SH-SY5Y (cell line): ENCODE results near the gene SQSTM1.

Source experiments
- GATA2 ChIP-seq: IDR thresholded peaks from 2 replicates; pipeline ENCODE4 v1.6.1; 2011; ENCODE audit warnings: mild to moderate bottlenecking, low read depth, low read length
- GATA3 ChIP-seq: IDR thresholded peaks from 2 replicates; pipeline ENCODE4 v1.6.1; 2011; ENCODE audit warnings: low read depth, mild to moderate bottlenecking, low read length, moderate library complexity

Gene SQSTM1

GRCh38 chr5:179820483-179821297 lies at the start of gene SQSTM1:
Gene SQSTM1 (plus strand): TSS chr5:179820905. CDS start chr5:179820937, 32 bp downstream.
- no peak for TF ChIP-seq GATA2
- no peak for TF ChIP-seq GATA3

GRCh38 chr5:179771311-179771895 lies 49.3 kb upstream of the SQSTM1 start:
- TF ChIP-seq GATA3: no peak

GRCh38 chr5:179772351-179772750 lies 48.4 kb upstream of the SQSTM1 start:
- TF ChIP-seq GATA2: no peak
- TF ChIP-seq GATA3: no peak

GRCh38 chr5:179773686-179774040 lies 47.0 kb upstream of the SQSTM1 start:
- TF ChIP-seq GATA2 (no peak), GATA3 (no peak)

- TF ChIP-seq GATA2: no peak
- TF ChIP-seq GATA3: no peak
These were observed 46.3 kb upstream of the SQSTM1 start for GRCh38 chr5:179774442-179774841.

GRCh38 chr5:179776411-179776938 lies 44.2 kb upstream of the SQSTM1 start:
- no peak for TF ChIP-seq GATA3
- no peak for TF ChIP-seq GATA2

GRCh38 chr5:179777456-179777855 lies 43.2 kb upstream of the SQSTM1 start:
- TF ChIP-seq GATA2 (no peak), GATA3 (no peak)

- TF ChIP-seq GATA3: no peak
- TF ChIP-seq GATA2: no peak
These were observed 42.8 kb upstream of the SQSTM1 start for GRCh38 chr5:179777909-179778308.

- no peak for TF ChIP-seq GATA3
- no peak for TF ChIP-seq GATA2
These were observed 42.1 kb upstream of the SQSTM1 start for GRCh38 chr5:179778591-179778990.

GRCh38 chr5:179779826-179780225 lies 40.9 kb upstream of the SQSTM1 start:
- TF ChIP-seq GATA2: no peak
- TF ChIP-seq GATA3: no peak

- TF ChIP-seq GATA3 (no peak), GATA2 (no peak)
These were observed 40.3 kb upstream of the SQSTM1 start for GRCh38 chr5:179780362-179780761.

- TF ChIP-seq GATA2 (no peak), GATA3 (no peak)
These were observed 38.9 kb upstream of the SQSTM1 start for GRCh38 chr5:179781846-179782245.

GRCh38 chr5:179783128-179783527 lies 37.6 kb upstream of the SQSTM1 start:
- no peak for TF ChIP-seq GATA2
- TF ChIP-seq GATA3: no peak

GRCh38 chr5:179786861-179787260 lies 33.8 kb upstream of the SQSTM1 start:
- TF ChIP-seq GATA3: no peak
- no peak for TF ChIP-seq GATA2
